GM19467 (cell line): ENCODE data around the gene MT1E.
"Not testable (repeated sequence)": the region's sequence is repeated elsewhere in the genome, so short reads cannot be mapped to it uniquely, and the experiment has no call there.

Source experiments
- ATAC-seq: cut with Tn5 transposase; IDR thresholded peaks from one replicate; pipeline ENCODE4 v1.9.1; 2021; ENCODE audit warnings: mild to moderate bottlenecking, moderate library complexity; ENCODE audit not compliant: unreplicated experiment

MT1E gene

GRCh38 chr16:56669005-56669839 is 43.6 kb downstream of the MT1E start, which contains the start of gene MT1H:
Gene MT1H, plus strand, starts transcription at chr16:56669814. Its CDS starts 71 bp downstream, at chr16:56669885.
- ATAC-seq: no peak

- ATAC-seq: no peak
Measured at GRCh38 chr16:56669840-56670619, 44.4 kb downstream of the MT1E start.

GRCh38 chr16:56670620-56670934 is 45.0 kb downstream of the MT1E start:
- ATAC-seq: no peak

- not testable (repeated sequence) for ATAC-seq
Measured at GRCh38 chr16:56671691-56672090, 46.1 kb downstream of the MT1E start.

GRCh38 chr16:56672171-56672570 is 46.6 kb downstream of the MT1E start:
- ATAC-seq: not testable (repeated sequence)

- no peak for ATAC-seq
Measured at GRCh38 chr16:56672761-56673536, 47.4 kb downstream of the MT1E start.

- no peak for ATAC-seq
Measured at GRCh38 chr16:56673921-56674320, 48.3 kb downstream of the MT1E start.

GRCh38 chr16:56674570-56674969 is 49.0 kb downstream of the MT1E start:
- not testable (repeated sequence) for ATAC-seq

GRCh38 chr16:56675685-56676210 is 50.2 kb downstream of the MT1E start:
- ATAC-seq: no peak
